Effector memory CD4-positive, alpha-beta T cell (primary cell): ENCODE data around the gene CYTH1.

Experiments
- DNase-seq, 3 donors: peaks; one replicate each; pipeline ENCODE4 v3.0.0-alpha.2; 2020
- H3K27ac ChIP-seq: 2 replicates; pipeline ENCODE4 v1.7.0; 2013; ENCODE audit warnings: mild to moderate bottlenecking, low read length, moderate library complexity; ENCODE audit not compliant: insufficient read depth, poor library complexity, severe bottlenecking
- H3K27me3 ChIP-seq: replicated peaks from 2 replicates; pipeline ENCODE4 v1.7.0; 2013; ENCODE audit warnings: mild to moderate bottlenecking, low read length; ENCODE audit not compliant: insufficient read depth, control insufficient read depth, poor library complexity, severe bottlenecking
- H3K36me3 ChIP-seq: 2 replicates; pipeline ENCODE4 v1.7.0; 2013; ENCODE audit warnings: mild to moderate bottlenecking, low read length, moderate library complexity; ENCODE audit not compliant: control insufficient read depth, insufficient read depth
- H3K4me1 ChIP-seq: 2 replicates; pipeline ENCODE4 v1.7.0; 2013; ENCODE audit warnings: low read length, mild to moderate bottlenecking; ENCODE audit not compliant: control insufficient read depth, insufficient read depth, poor library complexity, severe bottlenecking
- H3K4me3 ChIP-seq: 2 replicates; pipeline ENCODE4 v1.7.0; 2013; ENCODE audit warnings: low read length, low read depth, mild to moderate bottlenecking; ENCODE audit not compliant: insufficient read depth, poor library complexity, severe bottlenecking
- H3K9me3 ChIP-seq: 2 replicates; pipeline ENCODE4 v1.7.0; 2013; ENCODE audit warnings: mild to moderate bottlenecking, low read length, moderate library complexity; ENCODE audit not compliant: control insufficient read depth

The CYTH1 gene

DNA sequence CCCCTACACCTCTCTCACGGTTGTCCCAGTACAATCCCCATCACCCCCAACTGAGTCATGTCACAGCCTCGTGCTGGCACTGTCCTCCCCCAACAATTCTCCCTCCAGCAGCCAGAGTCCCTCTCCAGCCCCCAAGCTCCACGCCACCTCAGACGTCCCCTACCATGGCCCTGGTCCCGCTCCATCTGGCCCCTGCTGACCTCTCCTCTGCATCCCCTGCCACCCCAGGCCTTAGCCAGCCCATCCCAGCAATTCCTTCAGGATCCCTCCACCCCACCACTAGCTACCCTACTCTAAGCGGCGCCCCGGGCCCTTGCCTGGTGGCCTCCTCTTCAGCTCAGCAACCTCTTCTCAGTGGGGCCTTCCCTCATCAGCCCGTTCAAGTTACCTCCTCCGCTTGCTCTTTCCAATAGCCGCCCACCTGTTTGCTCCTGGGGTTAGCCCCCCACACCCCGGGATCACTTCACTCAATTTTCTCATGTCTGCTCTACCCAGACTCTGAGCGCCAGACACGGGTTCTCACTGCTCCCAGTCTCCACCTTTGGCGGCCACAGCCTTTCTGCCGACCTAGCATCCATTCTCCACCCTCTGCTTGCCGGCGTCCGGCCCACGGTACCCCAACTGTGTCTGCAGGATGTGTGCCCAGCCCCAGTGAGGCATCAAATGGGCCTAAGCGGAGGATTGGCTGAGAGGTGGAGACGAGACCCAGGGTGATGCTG, 112.7 kb downstream of the CYTH1 start:
- Histone ChIP-seq H3K27ac (no peak overlapping the region), H3K36me3 (peaks cover 21% of the 10 kb centered on the region), H3K9me3 (no peaks in the 10 kb centered on the region), H3K4me3 (no peak overlapping the region), H3K4me1 (peaks cover 20% of the 10 kb centered on the region), H3K27me3 (no peaks in the 10 kb centered on the region)
- DNase-seq: no peak

DNA sequence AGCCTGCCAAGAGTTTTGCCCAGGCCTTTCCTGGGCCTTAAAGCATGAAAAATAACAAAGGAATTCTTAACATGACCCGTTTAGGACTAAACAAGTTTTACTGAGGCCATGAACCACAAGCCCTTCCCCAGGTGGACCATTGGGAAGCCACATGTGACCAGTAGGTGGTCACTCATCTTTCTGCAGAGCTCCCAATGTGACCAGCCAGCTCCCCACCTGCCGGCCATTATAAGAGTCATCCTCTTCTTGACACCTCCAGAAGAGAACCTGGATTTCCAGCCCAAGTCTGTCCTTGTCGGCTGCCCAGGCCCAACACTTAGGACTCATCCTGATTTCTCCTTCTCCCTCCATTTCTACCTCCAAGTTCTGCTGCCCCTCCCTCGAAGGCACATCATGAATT, 113.2 kb downstream of the CYTH1 start:
- H3K27ac ChIP-seq: no peak overlapping the region
- peaks cover 15% of the 10 kb centered on the region for H3K36me3 ChIP-seq
- H3K4me1 ChIP-seq: peaks cover 20% of the 10 kb centered on the region
- no peaks in the 10 kb centered on the region for H3K9me3 ChIP-seq
- no peak overlapping the region for H3K4me3 ChIP-seq
- no peaks in the 10 kb centered on the region for H3K27me3 ChIP-seq
- no peak for DNase-seq

DNA sequence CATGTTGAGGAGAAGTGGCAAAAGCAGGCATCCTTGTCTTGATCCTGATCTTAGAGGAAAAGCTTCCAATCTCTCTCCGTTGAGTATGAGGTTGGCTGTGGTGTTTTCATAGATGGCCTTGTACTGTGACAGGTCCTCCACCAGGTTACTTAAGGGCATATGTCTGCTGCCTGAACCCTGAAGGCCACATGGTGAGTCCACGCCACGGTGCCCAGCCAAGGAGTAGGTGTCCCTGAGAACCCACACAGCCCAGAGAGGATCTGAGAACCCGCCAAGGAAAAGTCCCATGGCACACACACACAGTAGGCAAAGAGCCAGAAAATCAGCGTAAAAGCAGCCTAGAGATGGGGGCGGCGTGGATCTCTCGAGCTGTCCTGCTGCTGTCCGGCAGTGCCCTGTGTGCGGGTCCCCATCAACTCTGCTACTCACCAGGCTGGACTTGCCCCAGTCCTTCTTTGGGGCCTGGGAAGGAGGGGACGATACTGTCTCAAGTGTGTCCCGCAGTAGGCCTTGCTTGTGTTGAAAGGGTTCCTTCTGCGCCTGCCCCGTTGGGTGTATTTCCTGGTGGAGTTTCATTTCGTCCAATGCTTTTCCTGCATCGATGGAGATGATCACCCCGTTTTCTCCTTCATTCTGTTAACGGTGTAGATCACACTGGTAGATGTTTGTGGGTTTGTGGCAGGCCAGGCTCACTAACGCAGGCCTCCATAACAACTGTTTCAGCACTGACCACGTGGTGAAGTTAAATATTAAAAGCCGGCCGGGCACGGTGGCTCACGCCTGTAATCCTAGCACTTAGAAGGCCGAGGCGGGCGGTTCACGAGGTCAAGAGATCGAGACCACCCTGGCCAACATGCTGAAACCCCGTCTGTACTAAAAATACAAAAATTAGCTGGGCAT, 114.1 kb downstream of the CYTH1 start:
- no peak for DNase-seq
- H3K27me3 ChIP-seq: no peaks in the 10 kb centered on the region
- H3K4me1 ChIP-seq: peaks cover 20% of the 10 kb centered on the region
- H3K36me3 ChIP-seq: peaks cover 7% of the 10 kb centered on the region
- no peak overlapping the region for H3K4me3 ChIP-seq
- no peak overlapping the region for H3K27ac ChIP-seq
- H3K9me3 ChIP-seq: no peaks in the 10 kb centered on the region

- H3K27ac ChIP-seq: no peak overlapping the region
- no peaks in the 10 kb centered on the region for H3K36me3 ChIP-seq
- H3K27me3 ChIP-seq: no peaks in the 10 kb centered on the region
- no peaks in the 10 kb centered on the region for H3K9me3 ChIP-seq
- H3K4me3 ChIP-seq: no peak overlapping the region
- DNase-seq: no peak
- peaks cover 20% of the 10 kb centered on the region for H3K4me1 ChIP-seq
Measured at GRCh38 chr17:78667091-78667490, 115.0 kb downstream of the CYTH1 start.

DNA sequence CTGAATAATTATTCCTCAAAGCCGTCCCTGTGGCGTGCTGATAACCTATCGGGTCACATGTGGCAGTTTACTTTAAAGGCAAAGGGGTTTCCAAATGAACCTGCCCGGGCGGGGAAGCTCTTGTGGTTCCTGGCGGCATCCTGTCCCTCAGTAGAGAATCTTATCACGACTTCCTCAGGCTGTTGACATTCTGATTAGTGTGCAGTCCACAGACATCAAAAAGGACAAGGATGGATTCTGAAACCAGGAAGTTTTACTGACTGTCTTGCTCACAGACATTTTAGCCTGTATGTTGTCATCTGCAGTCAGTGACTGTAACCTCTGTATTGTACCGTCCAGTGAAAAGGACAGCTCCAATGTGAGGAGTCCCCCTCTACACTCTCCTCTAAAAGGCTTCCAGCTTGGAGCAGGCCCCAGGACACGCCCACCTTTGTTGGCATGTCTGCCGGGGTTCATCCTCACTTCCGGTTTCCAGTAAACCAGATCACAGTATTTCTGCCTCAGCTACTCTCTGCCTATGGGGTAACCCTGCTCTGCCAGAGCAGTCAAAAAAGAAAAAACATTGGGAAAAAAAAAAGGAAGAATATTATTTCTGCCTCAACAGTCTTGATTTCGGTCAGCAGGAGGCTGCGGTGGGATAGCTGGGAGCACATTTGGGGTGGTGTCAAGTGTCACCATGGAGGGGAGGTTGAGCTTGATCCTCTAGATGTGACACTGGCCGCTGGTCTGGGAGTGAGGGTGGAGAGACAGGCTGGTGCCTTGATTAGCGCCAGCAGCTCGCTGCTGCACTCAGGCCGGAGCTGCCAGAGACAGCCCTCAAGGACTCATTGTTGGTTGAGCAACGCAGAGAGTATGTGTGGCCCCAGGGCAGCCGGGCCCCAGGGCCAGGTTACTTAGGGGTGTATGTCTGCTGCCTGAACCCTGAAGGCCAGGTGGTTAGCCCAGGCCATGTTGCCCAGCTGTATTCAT, 115.8 kb downstream of the CYTH1 start:
- peak; percentile 22 to 50 (median 40) for DNase-seq
- Histone ChIP-seq H3K27ac (peak overlapping the region; percentile 49), H3K4me3 (peak overlapping the region; percentile 2)

DNA sequence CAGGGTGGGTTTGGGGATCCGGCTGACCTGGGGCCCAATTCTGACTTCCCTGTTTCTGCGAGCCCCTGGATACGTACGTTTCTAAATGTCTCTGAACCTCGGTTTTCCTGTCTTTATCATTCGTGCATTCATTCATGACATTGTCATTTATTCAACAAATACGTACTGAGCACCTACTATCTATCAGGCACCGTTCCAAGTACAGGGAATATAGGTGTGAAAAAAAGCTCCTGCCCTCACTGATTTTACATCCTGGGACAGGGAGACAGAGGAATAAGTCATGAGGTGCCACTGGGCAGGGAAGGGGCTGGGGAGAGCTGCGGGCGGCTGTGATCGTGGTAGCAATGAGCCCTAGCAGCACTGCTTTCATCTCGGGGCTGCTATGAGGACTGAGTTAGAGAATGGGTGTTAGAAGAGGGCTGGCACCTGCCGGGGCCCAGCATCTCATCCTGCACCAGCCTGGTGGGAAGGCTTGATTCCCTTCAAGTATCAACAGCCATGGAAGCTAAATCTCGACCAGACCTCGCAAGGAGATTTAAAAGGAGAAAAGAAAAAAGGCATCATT, 116.6 kb downstream of the CYTH1 start:
- peak overlapping the region; percentile 49 for H3K27ac ChIP-seq
- DNase-seq: no peak

More for the DNA sequence above, 115.8 kb downstream of the CYTH1 start:
- Histone ChIP-seq H3K9me3 (no peaks in the 10 kb centered on the region), H3K27me3 (no peaks in the 10 kb centered on the region), H3K4me1 (peaks cover 20% of the 10 kb centered on the region), H3K36me3 (no peaks in the 10 kb centered on the region)

DNA sequence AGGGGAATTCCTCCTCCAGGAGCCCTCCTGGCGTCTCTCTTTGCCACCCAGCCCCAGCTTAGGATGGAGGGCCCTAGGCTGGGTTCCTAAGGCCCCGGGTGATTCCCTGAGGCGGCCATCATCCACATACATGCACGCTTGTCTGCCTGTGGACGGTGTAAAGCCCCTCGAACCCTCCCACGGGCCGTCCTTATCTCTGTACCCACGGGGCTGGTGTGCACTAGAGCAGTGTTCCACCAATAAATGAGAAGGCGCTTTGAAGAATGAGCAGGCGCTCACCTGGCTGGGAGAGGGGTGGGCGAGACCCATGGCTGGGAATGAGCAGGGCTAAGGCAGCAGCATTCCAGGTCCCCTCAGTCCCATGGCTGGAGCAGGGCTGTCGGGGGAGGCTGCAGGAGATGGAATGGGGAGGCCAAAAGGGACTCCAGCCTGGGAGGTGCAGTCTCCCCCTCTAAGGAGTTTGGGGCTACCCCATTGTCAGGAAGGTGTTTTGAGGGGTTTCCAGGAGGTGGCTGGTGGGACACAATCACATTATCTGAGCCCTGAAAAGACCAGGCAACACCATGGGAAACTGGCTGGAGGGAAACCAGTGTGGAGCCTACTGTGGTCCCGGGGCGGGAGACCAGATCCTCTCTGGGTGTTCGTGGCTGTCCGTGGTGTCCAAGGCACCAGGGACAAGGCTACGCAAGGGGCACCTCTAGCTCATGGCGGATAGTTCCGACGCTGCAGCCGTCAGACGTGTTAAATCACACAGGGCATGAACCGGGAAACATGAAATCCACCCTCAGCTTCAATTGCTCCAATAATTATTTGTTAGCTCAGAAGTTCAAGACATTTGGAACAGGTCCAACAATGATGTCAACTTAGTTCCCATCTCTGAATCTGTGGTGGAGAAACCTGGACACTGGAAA, 117.3 kb downstream of the CYTH1 start:
- Histone ChIP-seq H3K9me3 (no peaks in the 10 kb centered on the region), H3K4me3 (no peak overlapping the region), H3K27me3 (no peaks in the 10 kb centered on the region), H3K4me1 (peaks cover 20% of the 10 kb centered on the region), H3K27ac (no peak overlapping the region), H3K36me3 (no peaks in the 10 kb centered on the region)
- no peak for DNase-seq

More for the DNA sequence above, 116.6 kb downstream of the CYTH1 start:
- Histone ChIP-seq H3K4me3 (no peak overlapping the region), H3K9me3 (no peaks in the 10 kb centered on the region), H3K4me1 (peaks cover 20% of the 10 kb centered on the region), H3K36me3 (no peaks in the 10 kb centered on the region), H3K27me3 (no peaks in the 10 kb centered on the region)

GRCh38 chr17:78661093-78661770, 120.8 kb downstream of the CYTH1 start:
- Histone ChIP-seq H3K4me1 (peaks cover 11% of the 10 kb centered on the region), H3K9me3 (no peaks in the 10 kb centered on the region), H3K27ac (no peak overlapping the region), H3K27me3 (no peaks in the 10 kb centered on the region), H3K4me3 (no peak overlapping the region), H3K36me3 (no peaks in the 10 kb centered on the region)
- no peak for DNase-seq
